Measurements from ENCODE around the gene SBNO2.

Gene SBNO2

DNA sequence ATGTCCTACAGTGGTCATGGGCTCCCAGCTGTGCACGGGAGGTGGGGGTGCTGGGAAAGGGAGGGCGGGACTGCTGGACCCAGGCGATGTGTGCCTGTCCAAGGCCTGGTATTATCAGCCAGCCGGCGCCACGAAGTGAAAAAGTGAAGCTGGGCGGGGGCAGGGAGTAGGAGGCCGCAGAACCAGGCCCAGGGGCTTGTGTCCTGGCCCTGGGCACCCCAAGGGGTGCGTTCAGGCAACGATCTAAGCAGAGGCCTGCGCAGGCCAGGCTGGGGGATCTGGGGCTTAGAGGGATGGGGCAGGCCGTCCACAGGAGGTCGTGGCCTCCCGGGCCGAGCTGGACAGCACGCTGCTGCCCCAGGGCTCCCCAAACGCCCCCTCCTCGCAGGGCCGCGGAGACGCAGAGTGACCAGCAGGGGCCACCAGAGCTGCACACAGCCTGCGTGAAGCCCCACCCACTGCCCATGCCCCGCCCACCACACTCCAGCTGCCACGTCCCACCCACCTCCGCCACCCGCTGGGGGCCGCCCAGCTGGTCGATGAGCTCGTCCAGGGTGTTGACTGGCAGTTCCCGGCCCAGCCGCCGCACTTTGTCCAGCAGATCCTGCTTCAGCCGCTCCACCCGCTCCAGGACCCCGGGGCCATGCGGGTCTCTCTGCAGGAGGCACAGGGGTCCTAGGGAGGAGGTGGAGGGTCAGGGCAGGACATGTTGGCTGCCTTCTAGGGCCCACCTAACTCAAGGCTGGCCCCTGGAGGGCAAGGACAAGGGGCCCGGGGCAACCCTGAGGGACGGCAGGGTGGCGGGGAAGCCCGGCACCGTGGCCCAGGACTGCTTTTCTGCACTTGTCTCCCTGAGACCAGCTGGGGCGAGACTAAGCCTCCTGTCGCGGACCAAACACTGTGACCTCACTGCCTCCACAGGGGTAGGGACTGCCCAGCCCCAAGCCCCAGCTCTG is 60.8 kb downstream of the SBNO2 start:
- Histone ChIP-seq H3K4me3 (peak overlapping the region; percentile 52), H3K27ac (peak overlapping the region; percentile 56 to 77)
- peak; percentile 96 for DNase-seq (ENCODE audit: low spot score)
- TF ChIP-seq, protein P1, sequence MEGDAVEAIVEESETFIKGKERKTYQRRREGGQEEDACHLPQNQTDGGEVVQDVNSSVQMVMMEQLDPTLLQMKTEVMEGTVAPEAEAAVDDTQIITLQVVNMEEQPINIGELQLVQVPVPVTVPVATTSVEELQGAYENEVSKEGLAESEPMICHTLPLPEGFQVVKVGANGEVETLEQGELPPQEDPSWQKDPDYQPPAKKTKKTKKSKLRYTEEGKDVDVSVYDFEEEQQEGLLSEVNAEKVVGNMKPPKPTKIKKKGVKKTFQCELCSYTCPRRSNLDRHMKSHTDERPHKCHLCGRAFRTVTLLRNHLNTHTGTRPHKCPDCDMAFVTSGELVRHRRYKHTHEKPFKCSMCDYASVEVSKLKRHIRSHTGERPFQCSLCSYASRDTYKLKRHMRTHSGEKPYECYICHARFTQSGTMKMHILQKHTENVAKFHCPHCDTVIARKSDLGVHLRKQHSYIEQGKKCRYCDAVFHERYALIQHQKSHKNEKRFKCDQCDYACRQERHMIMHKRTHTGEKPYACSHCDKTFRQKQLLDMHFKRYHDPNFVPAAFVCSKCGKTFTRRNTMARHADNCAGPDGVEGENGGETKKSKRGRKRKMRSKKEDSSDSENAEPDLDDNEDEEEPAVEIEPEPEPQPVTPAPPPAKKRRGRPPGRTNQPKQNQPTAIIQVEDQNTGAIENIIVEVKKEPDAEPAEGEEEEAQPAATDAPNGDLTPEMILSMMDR (IDR thresholded peaks at IDR 0.05), result peak; percentile 97

DNA sequence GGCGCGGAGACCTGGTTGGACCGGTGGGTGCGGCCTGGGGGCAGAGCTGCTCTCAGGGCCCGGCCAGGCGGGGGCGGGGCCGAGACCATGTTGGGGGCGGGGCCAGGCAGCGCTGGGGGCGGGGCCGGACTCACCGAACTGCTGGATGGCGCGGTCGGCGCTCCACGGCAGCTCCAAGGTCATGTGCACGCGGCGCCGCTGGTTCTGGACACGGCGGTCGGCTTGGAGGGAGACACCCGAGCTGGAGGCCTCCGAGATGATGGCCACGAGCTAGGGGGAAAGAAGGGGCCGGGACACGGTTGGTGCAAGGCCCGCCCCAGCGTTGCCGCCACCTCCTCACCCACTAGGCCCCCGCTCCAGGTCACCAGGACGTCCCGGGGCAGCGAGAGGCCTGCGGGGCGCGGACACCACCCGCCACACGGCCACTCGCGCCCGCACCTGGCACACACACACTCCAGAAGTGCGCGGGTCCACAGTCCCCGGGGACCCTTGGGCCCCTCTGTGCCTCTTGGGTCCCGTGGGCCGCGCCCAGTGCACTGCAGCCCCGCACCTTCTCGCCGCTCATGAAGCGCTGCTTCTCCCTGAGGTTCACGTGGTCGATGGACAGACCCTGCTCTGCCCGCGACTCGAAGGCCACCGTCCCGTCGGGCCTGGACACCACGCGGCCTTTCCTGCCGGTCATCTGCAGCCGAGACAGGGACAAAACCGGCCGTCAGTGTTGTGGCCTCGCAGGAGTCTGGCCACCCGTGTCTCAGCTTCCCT is 61.6 kb downstream of the SBNO2 start:
- DNase-seq (ENCODE audit: low spot score), result no peak
- TF ChIP-seq, protein P1 (IDR thresholded peaks at IDR 0.05), result no peak
- H3K27ac ChIP-seq, result peak overlapping the region; percentile 56 to 77
- H3K4me3 ChIP-seq, result no peak overlapping the region

DNA sequence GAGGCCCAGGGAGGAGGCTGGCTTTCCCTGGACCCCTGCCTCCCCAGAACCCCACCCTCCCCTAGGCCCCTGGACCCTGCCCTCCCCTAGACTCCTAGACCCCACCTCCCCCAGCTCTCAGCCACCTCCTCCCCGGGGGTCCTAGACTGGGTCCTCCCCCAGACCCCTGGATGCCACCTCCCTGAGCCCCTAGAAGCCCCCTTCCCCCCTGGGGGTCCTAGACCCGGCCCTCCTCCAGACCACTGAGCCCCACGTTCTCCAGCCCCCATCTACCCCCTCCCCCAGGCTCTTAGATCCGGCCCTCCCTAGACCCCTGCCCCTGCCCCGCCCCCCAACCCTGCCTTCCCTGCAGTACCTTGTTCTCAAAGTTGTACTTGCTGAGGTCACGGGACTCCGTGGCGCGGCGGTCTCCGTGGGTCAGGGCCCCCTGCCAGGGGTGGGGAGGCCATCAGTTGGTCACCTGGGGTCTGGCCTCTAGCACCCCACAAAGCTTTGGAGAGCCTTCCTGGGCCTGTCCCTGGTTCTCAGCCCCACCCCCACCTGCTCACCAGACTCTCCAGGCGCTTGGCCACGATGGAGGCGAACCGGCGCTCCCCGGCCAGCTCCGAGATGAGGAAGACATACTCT is 62.3 kb downstream of the SBNO2 start:
- TF ChIP-seq, protein P1 (IDR thresholded peaks at IDR 0.05), result no peak
- Histone ChIP-seq H3K27ac (peak overlapping the region in 1 of 2 donors; percentile 77), H3K4me3 (no peak overlapping the region)
- no peak for DNase-seq (ENCODE audit: low spot score)

DNA sequence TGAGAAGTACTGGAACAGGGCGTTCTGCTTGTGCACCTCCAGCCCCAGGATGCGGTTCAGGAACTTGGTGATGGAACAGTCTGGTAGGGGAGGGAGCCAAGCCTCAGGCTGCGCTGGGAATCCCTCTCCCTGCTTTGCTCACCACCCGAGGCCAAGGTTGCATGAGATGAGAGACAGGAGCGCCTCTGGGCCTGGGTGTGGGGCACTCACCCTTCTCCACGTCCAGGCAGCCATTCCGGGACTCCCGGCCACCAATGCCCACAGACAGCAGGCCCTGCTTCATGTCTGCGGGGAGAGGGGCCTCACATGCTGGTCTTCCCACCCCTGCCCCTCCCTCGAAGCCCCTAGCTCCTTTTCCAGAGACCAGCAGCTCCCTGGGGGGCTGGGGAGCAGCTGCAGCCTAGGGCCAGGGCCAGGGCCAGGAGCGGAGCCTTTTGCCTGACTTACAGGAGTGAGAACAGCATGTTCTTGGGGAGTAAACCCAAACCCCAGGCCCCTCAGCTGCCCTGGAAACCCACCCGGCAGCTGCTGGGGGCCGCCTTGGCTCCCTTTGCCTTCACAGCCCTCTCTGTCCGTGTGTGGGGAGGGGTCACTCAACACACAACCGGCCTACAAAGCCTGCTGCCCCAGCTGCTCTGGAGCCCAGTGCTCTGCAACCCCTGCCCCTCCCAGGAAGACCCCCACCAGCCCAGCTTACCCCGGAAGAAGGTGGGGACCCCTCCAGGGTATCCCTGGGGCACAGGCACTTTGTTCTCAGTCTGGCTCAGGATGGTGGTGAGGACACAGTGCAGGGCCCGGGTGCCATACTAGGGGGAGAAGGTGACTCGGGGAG is 63.0 kb downstream of the SBNO2 start:
- Histone ChIP-seq H3K27ac (peak overlapping the region in 1 of 2 donors; percentile 25), H3K4me3 (no peak overlapping the region)
- no peak for DNase-seq (ENCODE audit: low spot score)
- TF ChIP-seq, protein P1 (IDR thresholded peaks at IDR 0.05), result no peak

DNA sequence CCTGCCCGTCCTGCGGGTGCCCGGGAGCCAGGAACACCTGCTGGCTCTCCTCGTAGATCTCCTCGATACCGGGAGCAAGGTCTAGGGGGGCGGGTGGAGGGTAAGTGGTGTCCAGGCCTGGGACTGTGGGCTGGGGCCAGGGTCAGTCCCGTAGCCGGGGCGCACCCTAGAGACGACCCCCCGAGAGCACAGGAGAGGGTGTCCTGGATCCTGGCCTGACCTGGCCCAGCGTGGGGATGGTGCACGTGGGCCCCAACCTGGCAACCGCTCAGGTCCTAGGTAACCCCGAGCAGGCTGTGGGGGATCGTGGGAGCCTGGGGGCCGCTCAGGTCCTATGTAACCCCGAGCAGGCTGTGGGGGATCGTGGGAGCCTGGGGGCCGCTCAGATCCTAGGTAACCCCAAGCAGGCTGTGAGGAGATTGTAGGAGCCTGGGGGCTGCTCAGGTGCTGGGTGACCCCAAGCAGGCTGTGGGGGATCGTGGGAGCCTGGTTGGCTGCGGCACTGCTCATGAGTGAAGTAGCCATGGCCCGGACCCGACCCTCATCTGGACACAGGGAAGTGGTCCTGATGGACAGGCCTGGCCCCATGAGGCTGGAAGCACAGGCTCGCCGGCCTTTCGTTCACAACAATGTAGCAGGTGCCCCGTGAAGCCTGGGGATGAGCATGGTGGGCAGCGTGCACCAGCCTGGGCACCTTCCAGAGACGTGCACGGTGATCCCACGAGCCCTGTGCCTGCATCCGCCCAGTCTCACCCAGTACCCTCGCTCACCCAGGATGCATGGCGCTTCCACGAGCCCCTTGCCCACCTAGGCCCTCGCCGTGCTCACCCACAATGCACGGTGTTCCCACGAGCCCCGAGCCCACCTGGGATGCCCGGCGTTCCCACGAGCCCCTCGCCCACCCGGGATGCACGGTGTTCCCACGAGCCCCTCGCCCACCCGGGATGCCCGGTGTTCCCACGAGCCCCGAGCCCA is 64.1 kb downstream of the SBNO2 start:
- Histone ChIP-seq H3K27ac (peak overlapping the region in 1 of 2 donors; percentile 23), H3K4me3 (no peak overlapping the region)
- TF ChIP-seq, protein P1 (IDR thresholded peaks at IDR 0.05), result no peak
- no peak for DNase-seq (ENCODE audit: low spot score)
